ACHN (cell line): ENCODE data around the gene FRMD3.
A peak's percentile ranks its signal among the peaks of the same experiment; 100 is the strongest.
"Not testable (repeated sequence)": the region's sequence is repeated elsewhere in the genome, so short reads cannot be mapped to it uniquely, and the experiment has no call there.

Source experiments
- DNase-seq: peaks from one replicate; pipeline ENCODE4 v3.0.0-alpha.2; 2015
- in situ Hi-C: cut with HindIII; loops from 2 replicates; pipeline ENCODE4 v1.10.0; 2017; ENCODE audit warnings: low sequenced_read_pairs, low pct_ligation_motif_present, low pct_unique_long_range_greater_than_20kb

Gene FRMD3

DNA sequence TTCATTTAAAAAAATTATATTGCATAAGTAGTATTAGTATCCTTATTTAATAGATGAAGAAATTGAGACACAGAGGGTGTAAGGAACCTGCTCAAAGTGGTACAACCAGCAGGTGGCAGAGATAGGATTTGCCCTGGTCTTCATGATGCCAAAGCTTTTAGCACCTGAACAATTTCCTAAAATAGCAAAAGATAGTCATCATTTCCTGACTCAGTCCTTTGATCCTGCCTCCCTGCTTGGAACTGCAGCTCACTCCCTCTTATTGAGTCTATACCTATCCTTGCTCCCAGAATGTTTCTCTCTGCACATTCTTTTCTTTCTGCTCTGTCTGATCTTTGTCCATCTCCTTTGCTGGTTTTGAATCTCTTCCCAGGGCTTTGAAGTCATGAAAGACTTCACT lies 155.8 kb downstream of the FRMD3 start:
- in situ Hi-C loops = no loop called here
- DNase-seq = no peak

DNA sequence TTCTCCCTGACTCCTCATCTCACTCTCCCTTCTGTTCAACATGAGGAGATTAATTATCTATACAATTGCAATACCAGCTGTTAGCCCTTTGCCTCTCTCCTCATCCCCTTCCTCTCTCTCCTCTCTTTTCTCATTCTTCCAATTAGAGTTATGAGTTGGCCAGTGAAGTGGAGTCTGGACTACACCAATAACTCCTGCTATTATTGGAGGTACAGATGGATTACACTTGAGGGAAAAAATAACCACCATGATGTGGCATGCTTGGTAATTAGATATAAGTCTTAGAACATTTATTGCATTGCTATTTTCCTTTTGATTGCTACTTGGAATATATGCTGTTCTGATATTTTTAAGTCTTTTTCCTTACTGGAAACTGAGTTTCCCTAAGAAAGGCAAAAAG lies 159.2 kb downstream of the FRMD3 start:
- DNase-seq = no peak
- in situ Hi-C loops = no loop called here

DNA sequence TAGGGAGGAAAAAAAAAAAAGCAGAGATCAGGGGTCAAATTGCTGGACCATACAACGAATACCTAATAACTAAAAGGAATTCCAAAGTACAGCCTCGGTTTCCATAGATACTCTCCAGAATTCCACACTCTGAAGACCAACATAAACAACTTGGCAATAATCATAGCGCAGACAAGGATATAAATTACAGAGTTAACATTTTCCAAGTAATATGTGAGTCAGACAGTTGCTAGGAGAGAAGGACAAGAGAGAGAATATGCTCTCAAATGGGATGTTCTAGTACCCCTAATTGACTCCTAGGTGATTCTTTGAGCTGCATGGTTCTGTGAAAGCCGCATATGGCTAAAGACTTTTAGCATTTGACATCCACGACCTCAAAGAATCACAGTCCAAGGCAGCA lies 165.2 kb downstream of the FRMD3 start:
- DNase-seq = no peak
- in situ Hi-C loops = no loop called here

DNA sequence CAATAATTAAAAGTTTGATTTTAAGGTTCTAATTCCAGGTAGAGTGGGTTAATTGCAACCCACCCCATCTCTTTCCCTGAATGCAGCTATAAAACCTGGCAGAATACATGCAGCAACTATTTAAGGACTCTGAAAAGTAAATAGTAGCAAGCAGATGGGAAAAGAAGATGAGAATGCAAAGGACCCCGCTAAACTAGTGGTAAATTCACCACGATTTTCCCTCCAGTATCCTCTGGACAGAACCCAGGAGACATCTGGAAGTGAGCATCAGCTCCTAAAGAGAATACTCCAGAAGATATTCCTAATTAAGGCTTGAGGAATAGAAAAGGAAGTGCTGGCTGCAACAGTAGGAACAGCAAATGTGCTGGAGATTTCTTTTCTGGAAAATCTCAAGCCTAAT lies 170.9 kb downstream of the FRMD3 start:
- no peak for DNase-seq

GRCh38 chr9:83362341-83362995 lies 175.7 kb downstream of the FRMD3 start:
- in situ Hi-C loops = no loop called here
- DNase-seq = no peak

More for the DNA sequence above, 170.9 kb downstream of the FRMD3 start:
- in situ Hi-C loops = no loop called here

DNA sequence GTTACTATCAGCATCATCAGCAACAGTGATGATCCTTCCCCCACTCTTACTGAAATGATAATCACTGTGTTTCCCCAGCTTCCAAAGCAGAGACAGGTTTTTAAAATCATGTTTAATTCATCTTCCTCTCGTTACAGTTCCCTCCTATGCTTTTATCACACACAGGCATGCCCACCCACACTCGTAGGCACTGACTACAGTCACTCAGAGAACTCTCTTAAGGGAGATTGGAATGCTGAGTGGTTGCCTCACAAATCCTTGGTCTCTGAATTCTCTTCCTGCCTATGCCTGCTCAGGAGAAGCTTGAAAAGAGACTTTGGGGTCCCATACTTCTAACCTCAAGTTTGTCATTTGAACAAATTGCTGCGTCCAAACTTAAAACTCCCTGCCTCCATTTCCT lies 179.2 kb downstream of the FRMD3 start:
- no peak for DNase-seq
- in situ Hi-C loops = no loop called here

DNA sequence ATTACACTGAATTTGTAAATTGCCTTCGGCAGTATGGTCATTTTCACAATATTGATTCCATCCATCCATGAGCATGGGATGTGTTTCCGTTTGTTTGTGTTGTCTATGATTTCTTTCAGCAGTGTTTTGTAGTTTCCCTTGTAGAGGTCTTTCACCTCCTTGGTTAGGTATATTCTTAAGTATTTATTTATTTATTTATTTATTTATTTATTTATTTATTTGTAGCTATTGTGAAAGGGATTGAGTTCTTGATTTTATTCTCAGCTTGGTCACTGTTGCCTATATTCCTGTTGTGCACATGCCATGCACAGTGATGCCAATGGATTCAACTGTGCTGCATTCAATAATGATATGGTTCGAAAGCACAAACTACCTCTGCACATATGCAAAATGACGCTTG lies 179.7 kb downstream of the FRMD3 start:
- DNase-seq, in situ Hi-C loops: not testable (repeated sequence)

GRCh38 chr9:83355729-83356151 lies 182.5 kb downstream of the FRMD3 start:
- no peak for DNase-seq
- in situ Hi-C loops = no loop called here

DNA sequence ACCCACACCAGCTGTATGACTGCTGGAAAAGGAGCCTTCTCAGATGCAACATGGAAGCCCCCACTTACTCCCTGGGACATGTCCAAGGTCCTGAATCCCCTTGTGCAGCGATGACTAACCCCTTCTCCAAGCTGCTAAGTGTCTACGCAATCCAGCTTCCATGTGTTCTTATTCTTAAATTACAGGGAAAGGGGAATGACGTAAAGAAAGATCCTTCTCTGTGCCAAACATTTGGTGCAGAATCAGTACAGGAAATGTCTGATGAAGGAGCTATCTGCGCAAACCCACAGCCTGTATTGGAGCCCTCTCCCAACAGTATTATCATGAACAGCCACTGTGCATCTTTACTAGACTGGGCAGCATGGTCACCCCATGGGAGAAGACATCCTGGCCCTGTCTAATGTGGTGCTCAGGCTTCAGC lies 183.2 kb downstream of the FRMD3 start:
- in situ Hi-C loops = no loop called here
- DNase-seq = no peak

- DNase-seq = no peak
- in situ Hi-C loops = no loop called here
These were observed 189.2 kb downstream of the FRMD3 start for GRCh38 chr9:83349031-83349430.

- in situ Hi-C loops = no loop called here
- DNase-seq = no peak
These were observed 191.4 kb downstream of the FRMD3 start for GRCh38 chr9:83346655-83347420.

GRCh38 chr9:83343366-83343999 lies 194.7 kb downstream of the FRMD3 start:
- DNase-seq = no peak
- in situ Hi-C loops = no loop called here

DNA sequence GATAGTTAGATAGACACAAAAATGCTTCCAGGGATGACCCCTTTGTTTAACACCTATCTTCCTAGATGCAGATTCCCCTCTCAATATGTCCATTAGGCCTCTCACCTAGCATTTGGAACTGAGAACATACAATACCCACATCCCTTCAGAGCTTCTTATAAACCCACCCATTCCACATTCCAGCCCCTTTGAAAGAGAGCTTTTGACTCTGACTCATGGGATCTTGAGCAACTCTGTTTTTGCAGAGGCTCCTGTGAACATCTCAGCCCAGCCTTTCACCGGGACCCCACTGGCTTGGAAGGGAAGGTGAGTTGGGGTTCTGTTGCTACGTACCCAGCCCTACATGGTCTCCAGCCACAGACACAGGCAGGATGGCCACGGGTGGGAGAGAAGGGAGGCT lies 195.5 kb downstream of the FRMD3 start:
- in situ Hi-C loops = no loop called here

DNA sequence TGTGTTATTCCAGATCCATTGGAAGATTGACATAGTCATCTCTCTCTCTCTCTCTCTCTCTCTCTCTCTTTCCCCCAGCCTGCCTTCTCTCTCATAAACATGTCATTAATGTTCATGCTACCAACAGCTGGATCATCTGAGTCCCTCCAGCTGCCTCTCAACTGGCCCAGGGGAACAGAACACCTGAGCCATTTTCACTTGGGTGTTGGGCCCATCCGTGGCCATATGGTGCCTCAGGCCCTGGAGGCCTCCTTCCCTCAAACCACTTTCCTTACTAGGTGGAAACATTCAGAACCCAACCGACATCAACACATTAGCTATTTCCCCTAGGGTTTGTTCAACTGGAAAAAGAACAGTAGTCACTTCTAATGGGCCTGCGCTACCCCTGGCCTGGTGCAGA lies 196.2 kb downstream of the FRMD3 start:
- in situ Hi-C loops = no loop called here
- no peak for DNase-seq

More for the DNA sequence above, 195.5 kb downstream of the FRMD3 start:
- DNase-seq = no peak

DNA sequence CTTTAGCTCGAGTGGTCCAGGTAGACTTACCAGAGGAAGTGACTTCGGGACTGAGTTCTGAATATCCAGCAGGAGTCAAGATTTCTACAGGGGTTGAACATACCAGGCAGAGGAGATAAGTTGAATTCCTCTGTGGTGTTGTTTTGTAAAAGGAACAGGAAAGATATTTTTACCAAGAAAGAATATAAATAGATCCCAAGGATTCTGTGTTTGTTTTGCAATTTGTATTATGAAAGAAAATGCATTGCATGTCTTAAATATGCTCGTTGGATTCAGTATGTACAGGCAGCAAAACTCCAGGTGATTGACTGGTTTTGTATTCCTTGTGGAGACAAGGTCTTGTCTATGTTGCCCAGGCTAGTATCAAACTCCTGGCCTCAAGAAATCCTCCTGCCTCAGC lies 197.8 kb downstream of the FRMD3 start:
- in situ Hi-C loops = no loop called here
- no peak for DNase-seq

DNA sequence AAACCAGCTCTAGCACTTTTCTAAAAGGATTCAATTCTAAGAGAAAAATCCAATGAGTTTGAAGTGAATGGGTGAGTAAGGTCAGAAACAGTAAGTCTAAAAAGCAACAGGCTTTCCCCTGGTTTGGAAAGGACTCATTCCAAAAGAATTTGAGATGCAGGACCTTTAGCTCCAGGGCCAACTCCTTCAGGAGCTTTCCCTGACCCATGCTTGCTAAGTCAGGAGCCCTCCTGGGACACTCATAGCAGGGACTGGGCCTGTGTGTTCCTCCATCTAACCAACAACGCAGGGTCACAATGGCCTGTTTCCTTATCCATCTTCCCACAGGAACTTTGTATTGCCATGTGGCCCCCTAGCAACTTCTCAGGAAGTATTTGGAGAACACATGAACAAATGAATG lies 198.8 kb downstream of the FRMD3 start:
- in situ Hi-C loops = no loop called here
- no peak for DNase-seq

GRCh38 chr9:83336706-83337105 lies 201.5 kb downstream of the FRMD3 start:
- in situ Hi-C loops = no loop called here
- no peak for DNase-seq

- in situ Hi-C loops = no loop called here
- peak; percentile 55 for DNase-seq
These were observed 203.9 kb downstream of the FRMD3 start for GRCh38 chr9:83334320-83334719.
